HepG2 (cell line): ENCODE measurements around the gene CCDC87. TPM values are rescaled to one million over a fixed set of nuclear protein-coding genes. Genes with fewer than 3 reads are reported as not detected.

Experiments used
- FOSL2 ChIP-seq: sonication (generic); formaldehyde crosslinking; IDR thresholded peaks from 2 replicates; pipeline ENCODE4 v1.4.0; 2020; ENCODE audit warnings: missing genetic modification reagents
- HINFP ChIP-seq: sonication (generic); formaldehyde crosslinking; IDR thresholded peaks from 2 replicates; pipeline ENCODE4 v1.4.0; 2020; ENCODE audit warnings: low read depth, mild to moderate bottlenecking, missing genetic modification reagents
- IKZF1 ChIP-seq: fragments of 450-650 bp; IDR thresholded peaks from 2 replicates; pipeline ENCODE4 v1.7.1; 2016
- KDM6A ChIP-seq: IDR thresholded peaks from 2 replicates; pipeline ENCODE4 v1.6.1; 2016; ENCODE audit warnings: low read depth
- LRRFIP1 ChIP-seq: sonication (generic); formaldehyde crosslinking; conservative IDR thresholded peaks from 2 replicates; pipeline ENCODE4 v1.4.0; 2020; ENCODE audit warnings: missing genetic modification reagents
- MEF2D ChIP-seq: sonication (generic); formaldehyde crosslinking; IDR thresholded peaks from 2 replicates; pipeline ENCODE4 v1.5.1; 2020; ENCODE audit warnings: mild to moderate bottlenecking, missing genetic modification reagents
- PHF5A ChIP-seq: IDR thresholded peaks from one replicate; pipeline ENCODE4 v1.6.1; 2018; ENCODE audit warnings: low read depth, missing genetic modification reagents; ENCODE audit not compliant: unreplicated experiment
- SUZ12 ChIP-seq: fragments of 150-350 bp; IDR thresholded peaks from 2 replicates; pipeline ENCODE4 v1.6.1; 2014; ENCODE audit warnings: low read depth, low read length
- YEATS2 ChIP-seq: sonication (generic); formaldehyde crosslinking; IDR thresholded peaks from 2 replicates; pipeline ENCODE4 v1.4.0; 2020; ENCODE audit warnings: missing genetic modification reagents, borderline replicate concordance
- ZBTB39 ChIP-seq: sonication (generic); formaldehyde crosslinking; IDR thresholded peaks from 2 replicates; pipeline ENCODE4 v1.5.0; 2020; ENCODE audit warnings: missing genetic modification reagents
- ZFP36L2 ChIP-seq: sonication (generic); formaldehyde crosslinking; IDR thresholded peaks from 2 replicates; pipeline ENCODE4 v1.4.0; 2020; ENCODE audit warnings: missing genetic modification reagents
- ZFP41 ChIP-seq: sonication (generic); formaldehyde crosslinking; IDR thresholded peaks from 2 replicates; pipeline ENCODE4 v1.4.0; 2020; ENCODE audit warnings: mild to moderate bottlenecking, missing genetic modification reagents, borderline replicate concordance
- ZNF207 ChIP-seq: fragments of 450-650 bp; IDR thresholded peaks from 2 replicates; pipeline ENCODE4 v1.6.1; 2016; ENCODE audit warnings: antibody characterized with exemption, borderline replicate concordance
- ZNF224 ChIP-seq: sonication (generic); formaldehyde crosslinking; IDR thresholded peaks from 2 replicates; pipeline ENCODE4 v1.5.0; 2020; ENCODE audit warnings: mild to moderate bottlenecking, missing genetic modification reagents
- polyA plus RNA-seq, 8 experiments: library from polyadenylated mRNA; depleted of rRNA in 3 of 8; stranded (reverse) in 7 of 8; unstranded in 1 of 8; fragments of >200 nt; fragmentation: Illumina TruSeq in 4 of 8; extraction: Trizol in 4 of 8; gene quantifications; 2 replicates each; pipeline versions ENCODE4 v1.2.1 to v1.2.3, GENCODE V29; 2011 to 2016; ENCODE audit warnings: low read depth in 4 of 8, missing spikeins in 1 of 8, mixed read lengths in 1 of 8; ENCODE audit not compliant: insufficient read depth in 1 of 8
- total RNA-seq, 5 experiments: library from RNA; depleted of rRNA; stranded (reverse); fragments of >200 nt; fragmentation: Illumina TruSeq; extraction: Trizol; gene quantifications; 2 replicates each; pipeline ENCODE4 v1.2.3, GENCODE V29; 2016; ENCODE audit warnings: low read depth in 1 of 5
- TF ChIP-seq, protein P1 (sequence below): sonication (generic); formaldehyde crosslinking; IDR thresholded peaks from 2 replicates; pipeline ENCODE4 v1.4.0; 2020; ENCODE audit warnings: mild to moderate bottlenecking, missing genetic modification reagents
- TF ChIP-seq, protein P2 (sequence below): sonication (generic); formaldehyde crosslinking; IDR thresholded peaks from 2 replicates; pipeline ENCODE4 v1.4.0; 2020; ENCODE audit warnings: missing genetic modification reagents

CCDC87 gene
- total and polyA plus RNA-seq, 2 of the 13 experiments (the other 11 are each of a cell fraction or from before 2014, with no cell fraction given) = 0.05 to 0.42 TPM

GRCh38 chr11:66592457-66593302 lies at the start of gene CCDC87, which contains the start of gene CCS (continued):
- TF ChIP-seq, protein P1, sequence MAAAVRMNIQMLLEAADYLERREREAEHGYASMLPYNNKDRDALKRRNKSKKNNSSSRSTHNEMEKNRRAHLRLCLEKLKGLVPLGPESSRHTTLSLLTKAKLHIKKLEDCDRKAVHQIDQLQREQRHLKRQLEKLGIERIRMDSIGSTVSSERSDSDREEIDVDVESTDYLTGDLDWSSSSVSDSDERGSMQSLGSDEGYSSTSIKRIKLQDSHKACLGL (CRISPR knock-in tag) = peak; percentile 78; the same call in 1 of the 2 replicates
- TF ChIP-seq FOSL2 (CRISPR knock-in tag) = no peak; the same call in none of the 2 replicates
- TF ChIP-seq, protein P2, sequence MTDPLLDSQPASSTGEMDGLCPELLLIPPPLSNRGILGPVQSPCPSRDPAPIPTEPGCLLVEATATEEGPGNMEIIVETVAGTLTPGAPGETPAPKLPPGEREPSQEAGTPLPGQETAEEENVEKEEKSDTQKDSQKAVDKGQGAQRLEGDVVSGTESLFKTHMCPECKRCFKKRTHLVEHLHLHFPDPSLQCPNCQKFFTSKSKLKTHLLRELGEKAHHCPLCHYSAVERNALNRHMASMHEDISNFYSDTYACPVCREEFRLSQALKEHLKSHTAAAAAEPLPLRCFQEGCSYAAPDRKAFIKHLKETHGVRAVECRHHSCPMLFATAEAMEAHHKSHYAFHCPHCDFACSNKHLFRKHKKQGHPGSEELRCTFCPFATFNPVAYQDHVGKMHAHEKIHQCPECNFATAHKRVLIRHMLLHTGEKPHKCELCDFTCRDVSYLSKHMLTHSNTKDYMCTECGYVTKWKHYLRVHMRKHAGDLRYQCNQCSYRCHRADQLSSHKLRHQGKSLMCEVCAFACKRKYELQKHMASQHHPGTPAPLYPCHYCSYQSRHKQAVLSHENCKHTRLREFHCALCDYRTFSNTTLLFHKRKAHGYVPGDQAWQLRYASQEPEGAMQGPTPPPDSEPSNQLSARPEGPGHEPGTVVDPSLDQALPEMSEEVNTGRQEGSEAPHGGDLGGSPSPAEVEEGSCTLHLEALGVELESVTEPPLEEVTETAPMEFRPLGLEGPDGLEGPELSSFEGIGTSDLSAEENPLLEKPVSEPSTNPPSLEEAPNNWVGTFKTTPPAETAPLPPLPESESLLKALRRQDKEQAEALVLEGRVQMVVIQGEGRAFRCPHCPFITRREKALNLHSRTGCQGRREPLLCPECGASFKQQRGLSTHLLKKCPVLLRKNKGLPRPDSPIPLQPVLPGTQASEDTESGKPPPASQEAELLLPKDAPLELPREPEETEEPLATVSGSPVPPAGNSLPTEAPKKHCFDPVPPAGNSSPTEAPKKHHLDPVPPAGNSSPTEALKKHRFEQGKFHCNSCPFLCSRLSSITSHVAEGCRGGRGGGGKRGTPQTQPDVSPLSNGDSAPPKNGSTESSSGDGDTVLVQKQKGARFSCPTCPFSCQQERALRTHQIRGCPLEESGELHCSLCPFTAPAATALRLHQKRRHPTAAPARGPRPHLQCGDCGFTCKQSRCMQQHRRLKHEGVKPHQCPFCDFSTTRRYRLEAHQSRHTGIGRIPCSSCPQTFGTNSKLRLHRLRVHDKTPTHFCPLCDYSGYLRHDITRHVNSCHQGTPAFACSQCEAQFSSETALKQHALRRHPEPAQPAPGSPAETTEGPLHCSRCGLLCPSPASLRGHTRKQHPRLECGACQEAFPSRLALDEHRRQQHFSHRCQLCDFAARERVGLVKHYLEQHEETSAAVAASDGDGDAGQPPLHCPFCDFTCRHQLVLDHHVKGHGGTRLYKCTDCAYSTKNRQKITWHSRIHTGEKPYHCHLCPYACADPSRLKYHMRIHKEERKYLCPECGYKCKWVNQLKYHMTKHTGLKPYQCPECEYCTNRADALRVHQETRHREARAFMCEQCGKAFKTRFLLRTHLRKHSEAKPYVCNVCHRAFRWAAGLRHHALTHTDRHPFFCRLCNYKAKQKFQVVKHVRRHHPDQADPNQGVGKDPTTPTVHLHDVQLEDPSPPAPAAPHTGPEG (CRISPR knock-in tag) = peak; percentile 91
- no peak for TF ChIP-seq ZBTB39 (CRISPR knock-in tag)
- TF ChIP-seq MEF2D (CRISPR knock-in tag) = peak; percentile 82
- peak; percentile 52; the same call in 1 of the 2 replicates for TF ChIP-seq ZFP36L2 (CRISPR knock-in tag)
- TF ChIP-seq HINFP (CRISPR knock-in tag) = peak; percentile 92
- TF ChIP-seq LRRFIP1 (CRISPR knock-in tag) = no peak
- peak; percentile 91; the same call in 1 of the 2 replicates for TF ChIP-seq ZNF224 (CRISPR knock-in tag)
- TF ChIP-seq PHF5A = peak; percentile 66
- 0 out of 2 replicates have a peak, but pooled peaks have one; percentile 30 for TF ChIP-seq ZFP41 (CRISPR knock-in tag)
- TF ChIP-seq IKZF1 = no peak
- TF ChIP-seq KDM6A (CRISPR knock-in tag) = 0 out of 2 replicates have a peak, but pooled peaks have one; percentile 19
- no peak for TF ChIP-seq SUZ12
- peak; percentile 61; the same call in 1 of the 2 replicates for TF ChIP-seq YEATS2
- TF ChIP-seq ZNF207 = no peak
